Measurements from ENCODE around the gene ARCN1.

- TF ChIP-seq, protein P1, sequence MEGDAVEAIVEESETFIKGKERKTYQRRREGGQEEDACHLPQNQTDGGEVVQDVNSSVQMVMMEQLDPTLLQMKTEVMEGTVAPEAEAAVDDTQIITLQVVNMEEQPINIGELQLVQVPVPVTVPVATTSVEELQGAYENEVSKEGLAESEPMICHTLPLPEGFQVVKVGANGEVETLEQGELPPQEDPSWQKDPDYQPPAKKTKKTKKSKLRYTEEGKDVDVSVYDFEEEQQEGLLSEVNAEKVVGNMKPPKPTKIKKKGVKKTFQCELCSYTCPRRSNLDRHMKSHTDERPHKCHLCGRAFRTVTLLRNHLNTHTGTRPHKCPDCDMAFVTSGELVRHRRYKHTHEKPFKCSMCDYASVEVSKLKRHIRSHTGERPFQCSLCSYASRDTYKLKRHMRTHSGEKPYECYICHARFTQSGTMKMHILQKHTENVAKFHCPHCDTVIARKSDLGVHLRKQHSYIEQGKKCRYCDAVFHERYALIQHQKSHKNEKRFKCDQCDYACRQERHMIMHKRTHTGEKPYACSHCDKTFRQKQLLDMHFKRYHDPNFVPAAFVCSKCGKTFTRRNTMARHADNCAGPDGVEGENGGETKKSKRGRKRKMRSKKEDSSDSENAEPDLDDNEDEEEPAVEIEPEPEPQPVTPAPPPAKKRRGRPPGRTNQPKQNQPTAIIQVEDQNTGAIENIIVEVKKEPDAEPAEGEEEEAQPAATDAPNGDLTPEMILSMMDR (conservative IDR thresholded peaks at IDR 0.05; ENCODE audit: low read length), result no peak
- TF ChIP-seq EZH2phosphoT487 (IDR thresholded peaks at IDR 0.05; ENCODE audit: borderline replicate concordance, low read depth, low read length), result no peak
These were observed 62.4 kb downstream of the ARCN1 start for GRCh38 chr11:118634431-118635236.

All from OCI-LY7 (cell line).